Activated T-cell treated with anti-CD3 and anti-CD28 coated beads, Interleukin-2, amount 50 U/mL, for 4 hours (primary cell): ENCODE results near the gene MS4A15. TPM values are rescaled to one million over a fixed set of nuclear protein-coding genes. Genes with fewer than 3 reads are reported as not detected.
"Not testable (repeated sequence)": the region's sequence is repeated elsewhere in the genome, so short reads cannot be mapped to it uniquely, and the experiment has no call there.

ENCODE experiments used
- ATAC-seq, 2 donors: fragments of 200-7000 bp; cut with Tn5 transposase; one replicate each; pipeline ENCODE4 v1.10.0; 2021
- DNase-seq: peaks from one replicate; pipeline ENCODE4 v3.0.0-alpha.2; 2020
- H3K27me3 Mint-ChIP-seq: one replicate; pipeline ENCODE4 v1.8.0; 2021; ENCODE audit warnings: low read depth, mixed read lengths
- H3K36me3 Mint-ChIP-seq: one replicate; pipeline ENCODE4 v1.8.0; 2022; ENCODE audit warnings: mixed read lengths; ENCODE audit not compliant: insufficient read depth
- H3K4me1 Mint-ChIP-seq: one replicate; pipeline ENCODE4 v1.8.0; 2021; ENCODE audit warnings: low read depth, mixed read lengths
- H3K4me3 Mint-ChIP-seq: one replicate; pipeline ENCODE4 v1.8.0; 2021; ENCODE audit warnings: mild to moderate bottlenecking, moderate library complexity, mixed read lengths
- H3K9me3 Mint-ChIP-seq: one replicate; pipeline ENCODE4 v1.8.0; 2021; ENCODE audit warnings: mixed read lengths
- total RNA-seq, 3 donors: library from RNA; stranded (reverse); gene quantifications; one replicate each; pipeline ENCODE4 v1.2.1, GENCODE V29; 2021

MS4A15 gene
- not detected for total RNA-seq

- Mint-ChIP-seq H3K27me3 (peaks cover 53% of the 10 kb centered on the region), H3K4me1 (no peaks in the 10 kb centered on the region), H3K9me3 (no peaks in the 10 kb centered on the region), H3K4me3 (no peak within 1 kb of the TSS), H3K36me3 (no peaks in the 10 kb centered on the region)
- no peak for DNase-seq
- ATAC-seq, result no peak
Measured at GRCh38 chr11:60756307-60757032, at the start of gene MS4A15. TSS of gene MS4A15 (plus strand) at chr11:60756867. CDS start at chr11:60763734, 6,867 bp downstream.

GRCh38 chr11:60706931-60707330 is 49.7 kb upstream of the MS4A15 start:
- no peaks in the 10 kb centered on the region for H3K36me3 Mint-ChIP-seq
- DNase-seq (no peak), ATAC-seq (no peak)
- peaks cover 7% of the 10 kb centered on the region for H3K27me3 Mint-ChIP-seq
- no peak overlapping the region for H3K4me3 Mint-ChIP-seq
- H3K4me1 Mint-ChIP-seq, result no peaks in the 10 kb centered on the region
- no peaks in the 10 kb centered on the region for H3K9me3 Mint-ChIP-seq

- peaks cover 16% of the 10 kb centered on the region for H3K27me3 Mint-ChIP-seq
- DNase-seq (no peak), ATAC-seq (no peak)
- no peaks in the 10 kb centered on the region for H3K9me3 Mint-ChIP-seq
- H3K4me3 Mint-ChIP-seq, result no peak overlapping the region
- H3K36me3 Mint-ChIP-seq, result no peaks in the 10 kb centered on the region
- no peaks in the 10 kb centered on the region for H3K4me1 Mint-ChIP-seq
Measured at GRCh38 chr11:60710482-60710881, 46.2 kb upstream of the MS4A15 start.

- peaks cover 16% of the 10 kb centered on the region for H3K27me3 Mint-ChIP-seq
- no peak overlapping the region for H3K4me3 Mint-ChIP-seq
- ATAC-seq (no peak), DNase-seq (no peak)
- H3K36me3 Mint-ChIP-seq, result no peaks in the 10 kb centered on the region
- no peaks in the 10 kb centered on the region for H3K9me3 Mint-ChIP-seq
- H3K4me1 Mint-ChIP-seq, result no peaks in the 10 kb centered on the region
Measured at GRCh38 chr11:60711276-60711675, 45.4 kb upstream of the MS4A15 start.

GRCh38 chr11:60713423-60713822 is 43.2 kb upstream of the MS4A15 start:
- H3K4me1 Mint-ChIP-seq, result not testable (repeated sequence)

GRCh38 chr11:60717956-60718355 is 38.7 kb upstream of the MS4A15 start:
- DNase-seq (no peak), ATAC-seq (no peak)
- H3K36me3 Mint-ChIP-seq, result no peaks in the 10 kb centered on the region
- no peaks in the 10 kb centered on the region for H3K4me1 Mint-ChIP-seq
- no peaks in the 10 kb centered on the region for H3K9me3 Mint-ChIP-seq
- no peak overlapping the region for H3K4me3 Mint-ChIP-seq
- H3K27me3 Mint-ChIP-seq, result peaks cover 37% of the 10 kb centered on the region

More at GRCh38 chr11:60713423-60713822, 43.2 kb upstream of the MS4A15 start:
- ATAC-seq, DNase-seq, H3K9me3 Mint-ChIP-seq, H3K36me3 Mint-ChIP-seq, H3K4me3 Mint-ChIP-seq: not testable (repeated sequence)
- H3K27me3 Mint-ChIP-seq, result peaks cover 26% of the 10 kb centered on the region

- no peak for DNase-seq
- H3K36me3 Mint-ChIP-seq, result no peaks in the 10 kb centered on the region
- H3K4me3 Mint-ChIP-seq, result no peak overlapping the region
- H3K9me3 Mint-ChIP-seq, result no peaks in the 10 kb centered on the region
- peaks cover 36% of the 10 kb centered on the region for H3K27me3 Mint-ChIP-seq
- no peak for ATAC-seq
- no peaks in the 10 kb centered on the region for H3K4me1 Mint-ChIP-seq
Measured at GRCh38 chr11:60718524-60719316, 37.9 kb upstream of the MS4A15 start.

- ATAC-seq, result no peak
- Mint-ChIP-seq H3K36me3 (no peaks in the 10 kb centered on the region), H3K4me1 (no peaks in the 10 kb centered on the region), H3K27me3 (peaks cover 35% of the 10 kb centered on the region), H3K9me3 (no peaks in the 10 kb centered on the region), H3K4me3 (no peak overlapping the region)
- no peak for DNase-seq
Measured at GRCh38 chr11:60719391-60719790, 37.3 kb upstream of the MS4A15 start.

GRCh38 chr11:60720460-60720859 is 36.2 kb upstream of the MS4A15 start:
- Mint-ChIP-seq H3K9me3 (no peaks in the 10 kb centered on the region), H3K27me3 (peaks cover 28% of the 10 kb centered on the region), H3K36me3 (no peaks in the 10 kb centered on the region), H3K4me3 (no peak overlapping the region), H3K4me1 (no peaks in the 10 kb centered on the region)
- ATAC-seq, result no peak
- DNase-seq, result no peak

- ATAC-seq (no peak), DNase-seq (no peak)
- Mint-ChIP-seq H3K27me3 (peaks cover 21% of the 10 kb centered on the region), H3K4me3 (no peak within 1 kb of the TSS), H3K4me1 (no peaks in the 10 kb centered on the region), H3K9me3 (no peaks in the 10 kb centered on the region), H3K36me3 (no peaks in the 10 kb centered on the region)
Measured at GRCh38 chr11:60724420-60724819, 32.2 kb upstream of the MS4A15 start, which contains the start of gene MS4A18. TSS of gene MS4A18 (plus strand) at chr11:60724720.

- ATAC-seq (no peak), DNase-seq (no peak)
Measured at GRCh38 chr11:60725592-60725991, 31.1 kb upstream of the MS4A15 start.

GRCh38 chr11:60731586-60731985 is 25.1 kb upstream of the MS4A15 start:
- DNase-seq (no peak), ATAC-seq (no peak)
- no peaks in the 10 kb centered on the region for H3K9me3 Mint-ChIP-seq
- H3K4me1 Mint-ChIP-seq, result no peaks in the 10 kb centered on the region
- no peaks in the 10 kb centered on the region for H3K36me3 Mint-ChIP-seq
- H3K27me3 Mint-ChIP-seq, result peaks cover 18% of the 10 kb centered on the region
- no peak overlapping the region for H3K4me3 Mint-ChIP-seq

More at GRCh38 chr11:60725592-60725991, 31.1 kb upstream of the MS4A15 start:
- peaks cover 26% of the 10 kb centered on the region for H3K27me3 Mint-ChIP-seq
- no peaks in the 10 kb centered on the region for H3K4me1 Mint-ChIP-seq
- no peaks in the 10 kb centered on the region for H3K9me3 Mint-ChIP-seq
- no peak overlapping the region for H3K4me3 Mint-ChIP-seq
- H3K36me3 Mint-ChIP-seq, result no peaks in the 10 kb centered on the region

- ATAC-seq, result no peak
- Mint-ChIP-seq H3K9me3 (no peaks in the 10 kb centered on the region), H3K27me3 (peaks cover 23% of the 10 kb centered on the region)
Measured at GRCh38 chr11:60734279-60734678, 22.4 kb upstream of the MS4A15 start.

GRCh38 chr11:60739114-60739513 is 17.6 kb upstream of the MS4A15 start:
- Mint-ChIP-seq H3K9me3 (no peaks in the 10 kb centered on the region), H3K4me3 (no peak overlapping the region), H3K36me3 (no peaks in the 10 kb centered on the region), H3K27me3 (peaks cover 13% of the 10 kb centered on the region), H3K4me1 (no peaks in the 10 kb centered on the region)
- ATAC-seq (no peak), DNase-seq (no peak)

More at GRCh38 chr11:60734279-60734678, 22.4 kb upstream of the MS4A15 start:
- H3K4me1 Mint-ChIP-seq, result no peaks in the 10 kb centered on the region
- H3K36me3 Mint-ChIP-seq, result no peaks in the 10 kb centered on the region
- DNase-seq, result no peak
- no peak overlapping the region for H3K4me3 Mint-ChIP-seq

GRCh38 chr11:60740573-60740972 is 16.1 kb upstream of the MS4A15 start:
- no peaks in the 10 kb centered on the region for H3K4me1 Mint-ChIP-seq
- no peak overlapping the region for H3K4me3 Mint-ChIP-seq
- H3K9me3 Mint-ChIP-seq, result no peaks in the 10 kb centered on the region
- H3K36me3 Mint-ChIP-seq, result no peaks in the 10 kb centered on the region
- DNase-seq, result no peak
- ATAC-seq, result no peak
- peaks cover 17% of the 10 kb centered on the region for H3K27me3 Mint-ChIP-seq
